SK-N-SH (cell line): ENCODE results near the gene CDC42.
"Not testable (repeated sequence)": the region's sequence is repeated elsewhere in the genome, so short reads cannot be mapped to it uniquely, and the experiment has no call there.

Experiments
- EP300 ChIP-seq, 2 experiments: IDR thresholded peaks; 2 replicates each; pipeline versions ENCODE4 v1.4.0 to v1.6.1; 2012; ENCODE audit warnings: borderline replicate concordance in 1 of 2, low read depth in 1 of 2, low read length in 1 of 2
- POLR2AphosphoS5 ChIP-seq: IDR thresholded peaks from 2 replicates; pipeline ENCODE4 v1.6.1; 2012; ENCODE audit warnings: low read depth, low read length
- SMC3 ChIP-seq: IDR thresholded peaks from 2 replicates; pipeline ENCODE4 v1.6.1; 2012; ENCODE audit warnings: low read depth, low read length, improper control_type of control experiment
- USF2 ChIP-seq: fragments of 150-350 bp; IDR thresholded peaks from 2 replicates; pipeline ENCODE4 v1.6.1; 2017; ENCODE audit warnings: antibody characterized with exemption, low read length, low read depth, borderline replicate concordance
- TF ChIP-seq, protein P1 (sequence below): fragments of 200-600 bp; sonication (generic); IDR thresholded peaks from 2 replicates; pipeline ENCODE4 v1.6.1; 2017; ENCODE audit warnings: antibody characterized with exemption, mild to moderate bottlenecking, moderate library complexity

DNA sequence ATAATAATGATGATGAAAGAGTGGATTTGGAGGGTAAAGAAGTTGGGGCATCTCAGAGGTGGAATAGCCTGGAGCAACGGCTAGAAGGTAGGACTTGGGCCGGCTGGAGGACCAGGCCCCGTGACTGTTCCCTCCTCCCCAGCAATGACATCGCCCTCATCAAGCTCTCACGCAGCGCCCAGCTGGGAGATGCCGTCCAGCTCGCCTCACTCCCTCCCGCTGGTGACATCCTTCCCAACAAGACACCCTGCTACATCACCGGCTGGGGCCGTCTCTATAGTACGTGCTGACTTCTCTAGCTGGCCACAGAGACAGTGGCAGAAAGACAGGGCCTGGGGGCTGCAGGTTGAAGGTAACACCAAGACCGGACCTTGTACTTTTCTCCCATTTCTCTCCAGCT lies 45.8 kb upstream of the CDC42 start:
- TF ChIP-seq EP300 (IDR thresholded peaks at IDR 0.05; ENCODE audit: borderline replicate concordance in 1 of 2, low read depth in 1 of 2, low read length in 1 of 2); SMC3; POLR2AphosphoS5; USF2: not testable (repeated sequence)
- TF ChIP-seq, protein P1, sequence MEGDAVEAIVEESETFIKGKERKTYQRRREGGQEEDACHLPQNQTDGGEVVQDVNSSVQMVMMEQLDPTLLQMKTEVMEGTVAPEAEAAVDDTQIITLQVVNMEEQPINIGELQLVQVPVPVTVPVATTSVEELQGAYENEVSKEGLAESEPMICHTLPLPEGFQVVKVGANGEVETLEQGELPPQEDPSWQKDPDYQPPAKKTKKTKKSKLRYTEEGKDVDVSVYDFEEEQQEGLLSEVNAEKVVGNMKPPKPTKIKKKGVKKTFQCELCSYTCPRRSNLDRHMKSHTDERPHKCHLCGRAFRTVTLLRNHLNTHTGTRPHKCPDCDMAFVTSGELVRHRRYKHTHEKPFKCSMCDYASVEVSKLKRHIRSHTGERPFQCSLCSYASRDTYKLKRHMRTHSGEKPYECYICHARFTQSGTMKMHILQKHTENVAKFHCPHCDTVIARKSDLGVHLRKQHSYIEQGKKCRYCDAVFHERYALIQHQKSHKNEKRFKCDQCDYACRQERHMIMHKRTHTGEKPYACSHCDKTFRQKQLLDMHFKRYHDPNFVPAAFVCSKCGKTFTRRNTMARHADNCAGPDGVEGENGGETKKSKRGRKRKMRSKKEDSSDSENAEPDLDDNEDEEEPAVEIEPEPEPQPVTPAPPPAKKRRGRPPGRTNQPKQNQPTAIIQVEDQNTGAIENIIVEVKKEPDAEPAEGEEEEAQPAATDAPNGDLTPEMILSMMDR, result not testable (repeated sequence)
